GM23338 (cell line): ENCODE measurements around the gene CYP2C19. TPM values are rescaled to one million over a fixed set of nuclear protein-coding genes. Genes with fewer than 3 reads are reported as not detected.

ENCODE experiments used
- ATAC-seq: fragments of 200-7000 bp; cut with Tn5 transposase; 3 replicates; pipeline ENCODE4 v1.9.1; 2020
- DNase-seq: peaks from one replicate; pipeline ENCODE4 v3.0.0-alpha.2; 2015; ENCODE audit warnings: low spot score
- H2AFZ ChIP-seq: fragments of 200-600 bp; sonication (generic); 2 replicates; pipeline ENCODE4 v1.8.0; 2016; ENCODE audit warnings: antibody characterized with exemption, mild to moderate bottlenecking, moderate library complexity
- H3F3A ChIP-seq: fragments of 200-600 bp; sonication (generic); replicated peaks from 2 replicates; pipeline ENCODE4 v1.8.0; 2017; ENCODE audit warnings: antibody characterized with exemption, mixed run types, low read depth
- H3K27ac ChIP-seq: fragments of 200-600 bp; sonication (generic); 2 replicates; pipeline ENCODE4 v1.6.1; 2016; ENCODE audit warnings: low read depth
- H3K27me3 ChIP-seq: fragments of 200-600 bp; sonication (generic); 2 replicates; pipeline ENCODE4 v1.8.0; 2016; ENCODE audit warnings: mild to moderate bottlenecking, mixed run types, moderate library complexity; ENCODE audit not compliant: insufficient read depth
- H3K36me3 ChIP-seq: fragments of 200-600 bp; sonication (generic); 2 replicates; pipeline ENCODE4 v1.8.0; 2016; ENCODE audit warnings: mild to moderate bottlenecking; ENCODE audit not compliant: insufficient read depth
- H3K4me1 ChIP-seq: fragments of 200-600 bp; sonication (generic); 2 replicates; pipeline ENCODE4 v1.8.0; 2016; ENCODE audit warnings: mild to moderate bottlenecking, moderate library complexity; ENCODE audit not compliant: insufficient read depth
- H3K4me2 ChIP-seq: fragments of 200-600 bp; sonication (generic); 2 replicates; pipeline ENCODE4 v1.7.1; 2017; ENCODE audit warnings: mixed run types
- H3K4me3 ChIP-seq: fragments of 200-600 bp; sonication (generic); 2 replicates; pipeline ENCODE4 v1.6.1; 2016; ENCODE audit warnings: mixed run types
- H3K79me2 ChIP-seq: fragments of 200-600 bp; sonication (generic); replicated peaks from 2 replicates; pipeline ENCODE4 v1.8.0; 2017; ENCODE audit warnings: mild to moderate bottlenecking; ENCODE audit not compliant: insufficient read depth
- H3K9me2 ChIP-seq: fragments of 200-600 bp; sonication (generic); 2 replicates; pipeline ENCODE4 v1.8.0; 2017; ENCODE audit not compliant: insufficient read depth
- H4K20me1 ChIP-seq: fragments of 200-600 bp; sonication (generic); replicated peaks from 2 replicates; pipeline ENCODE4 v1.8.0; 2017; ENCODE audit warnings: mild to moderate bottlenecking; ENCODE audit not compliant: insufficient read depth
- H3K27ac Mint-ChIP-seq: 2 replicates; pipeline ENCODE4 v1.8.0; 2020; ENCODE audit warnings: inconsistent platforms, mild to moderate bottlenecking, moderate library complexity, mixed read lengths
- H3K27me3 Mint-ChIP-seq: 3 replicates; pipeline ENCODE4 v1.8.0; 2022; ENCODE audit warnings: low read depth, mild to moderate bottlenecking, moderate library complexity, mixed read lengths, inconsistent platforms; ENCODE audit not compliant: insufficient read depth, poor library complexity
- H3K36me3 Mint-ChIP-seq: 3 replicates; pipeline ENCODE4 v1.8.0; 2021; ENCODE audit warnings: low read depth, mild to moderate bottlenecking, inconsistent platforms, moderate library complexity, mixed read lengths
- H3K4me1 Mint-ChIP-seq: 3 replicates; pipeline ENCODE4 v1.8.0; 2020; ENCODE audit warnings: mild to moderate bottlenecking, inconsistent platforms, mixed read lengths
- H3K4me3 Mint-ChIP-seq: 3 replicates; pipeline ENCODE4 v1.8.0; 2021; ENCODE audit warnings: moderate library complexity, mild to moderate bottlenecking, inconsistent platforms, mixed read lengths
- H3K9me3 Mint-ChIP-seq: 3 replicates; pipeline ENCODE4 v1.8.0; 2020; ENCODE audit warnings: moderate library complexity, mild to moderate bottlenecking, inconsistent platforms, mixed read lengths
- CTCF ChIP-seq, 2 experiments: fragments of 200-600 bp in 1 of 2; sonication (generic) in 1 of 2; conservative IDR thresholded peaks; 2 replicates each; pipeline versions ENCODE4 v1.5.1 to v1.6.1; 2016 to 2017; ENCODE audit warnings: antibody characterized with exemption in 2 of 2, low read depth in 2 of 2, mild to moderate bottlenecking in 2 of 2, moderate library complexity in 1 of 2
- ETS1 ChIP-seq: IDR thresholded peaks from 2 replicates; pipeline ENCODE4 v1.6.1; 2016; ENCODE audit warnings: antibody characterized with exemption
- EZH2 ChIP-seq: fragments of 200-600 bp; sonication (generic); IDR thresholded peaks from one replicate; pipeline ENCODE4 v1.8.0; 2017; ENCODE audit warnings: antibody characterized with exemption, mild to moderate bottlenecking, low read depth; ENCODE audit not compliant: unreplicated experiment
- NANOG ChIP-seq: IDR thresholded peaks from 2 replicates; pipeline ENCODE4 v1.6.1; 2016; ENCODE audit warnings: antibody characterized with exemption, borderline replicate concordance
- REST ChIP-seq: IDR thresholded peaks from one replicate; pipeline ENCODE4 v1.6.1; 2018; ENCODE audit warnings: antibody characterized with exemption; ENCODE audit not compliant: unreplicated experiment
- STAT1 ChIP-seq: IDR thresholded peaks from one replicate; pipeline ENCODE4 v1.6.1; 2016; ENCODE audit warnings: antibody characterized with exemption; ENCODE audit not compliant: unreplicated experiment
- ZNF114 ChIP-seq: fragments of 250-450 bp; sonication (Bioruptor Pico); IDR thresholded peaks from 2 replicates; pipeline ENCODE4 v1.5.0; 2020; ENCODE audit warnings: mild to moderate bottlenecking, moderate library complexity
- ZNF331 ChIP-seq: fragments of 250-450 bp; sonication (Bioruptor Pico); IDR thresholded peaks from 2 replicates; pipeline ENCODE4 v1.5.0; 2020; ENCODE audit warnings: low read depth, mild to moderate bottlenecking, moderate library complexity
- polyA plus RNA-seq: library from polyadenylated mRNA; unstranded; fragments of >200 nt; fragmentation: Nextera tagmentation; extraction: Ambion mirVana; gene quantifications from 2 replicates; pipeline ENCODE4 v1.2.1, GENCODE V29; 2016
- total RNA-seq: library from RNA; depleted of rRNA; stranded (reverse); fragments of >200 nt; shearing (Covaris generic); gene quantifications from 2 replicates; pipeline ENCODE4 v1.2.3, GENCODE V29; 2014

Gene CYP2C19
- total and polyA plus RNA-seq, 2 experiments from 2014 or later: 0.21 TPM; not detected in 1

GRCh38 chr10:94747838-94748237, 14.6 kb upstream of the CYP2C19 start:
- Histone ChIP-seq H4K20me1 (no peaks in the 10 kb centered on the region), H3F3A (no peaks in the 10 kb centered on the region), H3K4me2 (no peak overlapping the region), H3K27me3 (no peaks in the 10 kb centered on the region), H3K4me3 (no peak overlapping the region), H3K4me1 (no peaks in the 10 kb centered on the region), H2AFZ (no peak overlapping the region), H3K79me2 (no peaks in the 10 kb centered on the region), H3K27ac (no peak overlapping the region), H3K36me3 (no peaks in the 10 kb centered on the region), H3K9me2 (no peaks in the 10 kb centered on the region)
- Mint-ChIP-seq H3K4me3 (no peak overlapping the region), H3K36me3 (peaks cover 24% of the 10 kb centered on the region; the same call in 2 of the 3 replicates), H3K27ac (no peak overlapping the region), H3K27me3 (no peaks in the 10 kb centered on the region), H3K4me1 (no peaks in the 10 kb centered on the region), H3K9me3 (peaks cover 38% of the 10 kb centered on the region)
- no peak for TF ChIP-seq ETS1
- TF ChIP-seq EZH2: no peak
- TF ChIP-seq STAT1: no peak
- no peak for TF ChIP-seq NANOG
- no peak for TF ChIP-seq ZNF114
- no peak for TF ChIP-seq ZNF331 (CRISPR knock-in tag)
- no peak for TF ChIP-seq REST
- TF ChIP-seq CTCF (conservative IDR thresholded peaks at IDR 0.05; ENCODE audit: low read depth in 2 of 2): no peak
- DNase-seq (no peak), ATAC-seq (no peak)

GRCh38 chr10:94757916-94758315, 4.6 kb upstream of the CYP2C19 start:
- no peak for ATAC-seq
- H3K4me1 ChIP-seq: no peaks in the 10 kb centered on the region
- no peak overlapping the region for H3K4me3 ChIP-seq
- H3K36me3 ChIP-seq: no peaks in the 10 kb centered on the region
- Mint-ChIP-seq H3K4me1 (peaks cover 3% of the 10 kb centered on the region; the same call in 1 of the 3 replicates), H3K27me3 (no peaks in the 10 kb centered on the region), H3K9me3 (peaks cover 10% of the 10 kb centered on the region; the same call in 1 of the 3 replicates), H3K27ac (no peak overlapping the region), H3K4me3 (no peak overlapping the region), H3K36me3 (peaks cover 3% of the 10 kb centered on the region; the same call in 1 of the 3 replicates)
- no peaks in the 10 kb centered on the region for H4K20me1 ChIP-seq
- H2AFZ ChIP-seq: no peak overlapping the region
- 0 out of 2 replicates have a peak, but pooled peaks cover 3% of the 10 kb centered on the region for H3K9me2 ChIP-seq
- H3K79me2 ChIP-seq: no peaks in the 10 kb centered on the region
- no peak overlapping the region for H3K27ac ChIP-seq
- H3F3A ChIP-seq: no peaks in the 10 kb centered on the region
- no peaks in the 10 kb centered on the region for H3K27me3 ChIP-seq
- DNase-seq: peak; percentile 1
- H3K4me2 ChIP-seq: no peak overlapping the region
- TF ChIP-seq ETS1: no peak
